ENCODE results near the gene CAMK2D.
"Not testable (repeated sequence)": the region's sequence is repeated elsewhere in the genome, so short reads cannot be mapped to it uniquely, and the experiment has no call there.

The CAMK2D gene

DNA sequence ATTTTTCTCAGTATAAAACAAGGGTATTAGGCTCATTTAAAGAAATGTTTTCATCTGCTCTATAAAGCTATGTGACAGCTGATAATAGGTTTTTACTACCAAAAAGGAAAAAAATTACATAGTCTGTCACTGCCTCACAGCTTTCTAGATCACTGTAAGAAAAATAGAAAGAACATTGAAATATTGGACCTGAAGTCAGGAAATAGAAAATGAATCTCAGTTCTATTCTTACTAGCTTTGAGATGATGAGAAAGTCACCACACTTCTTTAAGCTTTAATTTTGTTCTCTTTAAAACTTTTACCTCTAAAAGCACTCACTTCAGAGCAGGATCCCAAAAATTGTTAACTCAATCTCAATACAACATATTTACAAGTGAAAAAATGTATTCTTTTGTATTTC is 45.3 kb upstream of the CAMK2D start:
- Histone ChIP-seq H2AFZ (ENCODE audit: low read length) (no peak overlapping the region), H3K9ac (ENCODE audit: low read length) (no peak overlapping the region), H3K4me3 (ENCODE audit: low read length) (no peak overlapping the region), H3K4me2 (ENCODE audit: low read depth, low read length) (no peak overlapping the region), H3K36me3 (replicated peaks; ENCODE audit: insufficient read depth, low read length) (no peaks in the 10 kb centered on the region), H3K4me1 (ENCODE audit: low read length) (no peaks in the 10 kb centered on the region), H3K27ac (ENCODE audit: low read length) (no peak overlapping the region), H3K27me3 (replicated peaks; ENCODE audit: insufficient read depth, low read length) (no peaks in the 10 kb centered on the region), H3K9me2 (replicated peaks; ENCODE audit: insufficient read depth, low read length) (no peaks in the 10 kb centered on the region), H3F3A (ENCODE audit: insufficient read depth, low read length) (no peaks in the 10 kb centered on the region), H4K20me1 (ENCODE audit: insufficient read depth, low read length) (no peaks in the 10 kb centered on the region), H3K9me3 (replicated peaks; ENCODE audit: insufficient read depth, low read length) (no peaks in the 10 kb centered on the region), H3K79me2 (ENCODE audit: low read length) (no peaks in the 10 kb centered on the region)
- TF ChIP-seq, protein P1, sequence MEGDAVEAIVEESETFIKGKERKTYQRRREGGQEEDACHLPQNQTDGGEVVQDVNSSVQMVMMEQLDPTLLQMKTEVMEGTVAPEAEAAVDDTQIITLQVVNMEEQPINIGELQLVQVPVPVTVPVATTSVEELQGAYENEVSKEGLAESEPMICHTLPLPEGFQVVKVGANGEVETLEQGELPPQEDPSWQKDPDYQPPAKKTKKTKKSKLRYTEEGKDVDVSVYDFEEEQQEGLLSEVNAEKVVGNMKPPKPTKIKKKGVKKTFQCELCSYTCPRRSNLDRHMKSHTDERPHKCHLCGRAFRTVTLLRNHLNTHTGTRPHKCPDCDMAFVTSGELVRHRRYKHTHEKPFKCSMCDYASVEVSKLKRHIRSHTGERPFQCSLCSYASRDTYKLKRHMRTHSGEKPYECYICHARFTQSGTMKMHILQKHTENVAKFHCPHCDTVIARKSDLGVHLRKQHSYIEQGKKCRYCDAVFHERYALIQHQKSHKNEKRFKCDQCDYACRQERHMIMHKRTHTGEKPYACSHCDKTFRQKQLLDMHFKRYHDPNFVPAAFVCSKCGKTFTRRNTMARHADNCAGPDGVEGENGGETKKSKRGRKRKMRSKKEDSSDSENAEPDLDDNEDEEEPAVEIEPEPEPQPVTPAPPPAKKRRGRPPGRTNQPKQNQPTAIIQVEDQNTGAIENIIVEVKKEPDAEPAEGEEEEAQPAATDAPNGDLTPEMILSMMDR (IDR thresholded peaks at IDR 0.05; ENCODE audit: low read length): no peak
- TF ChIP-seq EZH2phosphoT487 (IDR thresholded peaks at IDR 0.05; ENCODE audit: low read length) (no peak), EZH2 (optimal IDR thresholded peaks at IDR 0.05; ENCODE audit: low read depth, low read length) (no peak)
- no peak for DNase-seq

DNA sequence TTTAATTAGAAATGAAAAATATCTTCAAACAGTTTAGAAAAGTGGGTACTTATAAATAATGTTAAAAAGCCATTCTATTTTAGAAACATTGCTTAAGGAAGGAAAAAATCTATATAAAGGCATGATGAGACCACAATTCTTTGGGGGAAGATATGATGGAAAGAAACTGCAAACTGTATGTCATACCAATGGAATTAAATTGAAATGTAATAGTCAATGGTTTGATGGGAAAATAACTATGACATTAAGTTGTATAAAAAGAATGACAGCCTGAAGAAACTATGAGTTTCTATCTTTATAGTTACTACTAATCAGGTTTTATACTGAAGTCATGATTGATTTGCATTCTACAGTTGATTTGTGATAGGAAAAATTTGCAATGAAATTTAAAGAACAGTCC is 40.3 kb upstream of the CAMK2D start:
- no peaks in the 10 kb centered on the region for H3K4me1 ChIP-seq (ENCODE audit: low read length)
- no peaks in the 10 kb centered on the region for H4K20me1 ChIP-seq (ENCODE audit: insufficient read depth, low read length)
- no peaks in the 10 kb centered on the region for H3K27me3 ChIP-seq (replicated peaks; ENCODE audit: insufficient read depth, low read length)
- no peak overlapping the region for H2AFZ ChIP-seq (ENCODE audit: low read length)
- no peaks in the 10 kb centered on the region for H3F3A ChIP-seq (ENCODE audit: insufficient read depth, low read length)
- H3K4me2 ChIP-seq (ENCODE audit: low read depth, low read length): no peak overlapping the region
- no peaks in the 10 kb centered on the region for H3K9me3 ChIP-seq (replicated peaks; ENCODE audit: insufficient read depth, low read length)
- TF ChIP-seq EZH2 (optimal IDR thresholded peaks at IDR 0.05; ENCODE audit: low read depth, low read length) (no peak), EZH2phosphoT487 (IDR thresholded peaks at IDR 0.05; ENCODE audit: low read length) (no peak)
- TF ChIP-seq, protein P1 (IDR thresholded peaks at IDR 0.05; ENCODE audit: low read length): no peak
- no peaks in the 10 kb centered on the region for H3K79me2 ChIP-seq (ENCODE audit: low read length)
- no peaks in the 10 kb centered on the region for H3K36me3 ChIP-seq (replicated peaks; ENCODE audit: insufficient read depth, low read length)
- no peak overlapping the region for H3K27ac ChIP-seq (ENCODE audit: low read length)
- H3K9me2 ChIP-seq (replicated peaks; ENCODE audit: insufficient read depth, low read length): no peaks in the 10 kb centered on the region
- no peak overlapping the region for H3K9ac ChIP-seq (ENCODE audit: low read length)
- DNase-seq: no peak
- H3K4me3 ChIP-seq (ENCODE audit: low read length): no peak overlapping the region

DNA sequence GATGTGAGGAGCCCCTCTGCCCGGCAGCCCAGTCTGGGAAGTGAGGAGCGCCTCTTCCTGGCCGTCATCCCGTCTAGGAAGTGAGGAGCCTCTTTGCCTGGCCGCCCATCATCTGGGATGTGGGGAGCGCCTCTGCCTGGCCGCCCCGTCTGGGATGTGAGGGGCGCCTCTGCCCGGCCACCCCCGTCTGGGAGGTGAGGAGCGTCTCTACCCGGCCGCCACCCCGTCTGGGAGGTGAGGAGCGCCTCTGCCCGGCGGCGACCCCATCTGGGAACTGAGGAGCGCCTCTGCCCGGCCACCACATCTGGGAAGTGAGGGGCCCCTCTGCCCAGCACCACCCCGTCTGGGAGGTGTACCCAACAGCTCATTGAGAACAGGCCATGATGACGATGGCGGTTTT is 34.8 kb upstream of the CAMK2D start:
- not testable (repeated sequence) for H3K27ac ChIP-seq (ENCODE audit: low read length); H3K9ac ChIP-seq (ENCODE audit: low read length); H3K36me3 ChIP-seq (replicated peaks; ENCODE audit: insufficient read depth, low read length); H2AFZ ChIP-seq (ENCODE audit: low read length); H3K27me3 ChIP-seq (replicated peaks; ENCODE audit: insufficient read depth, low read length); DNase-seq; H3K4me3 ChIP-seq (ENCODE audit: low read length); H3F3A ChIP-seq (ENCODE audit: insufficient read depth, low read length); H3K4me1 ChIP-seq (ENCODE audit: low read length); H4K20me1 ChIP-seq (ENCODE audit: insufficient read depth, low read length); H3K4me2 ChIP-seq (ENCODE audit: low read depth, low read length); H3K79me2 ChIP-seq (ENCODE audit: low read length); H3K9me2 ChIP-seq (replicated peaks; ENCODE audit: insufficient read depth, low read length); H3K9me3 ChIP-seq (replicated peaks; ENCODE audit: insufficient read depth, low read length)

DNA sequence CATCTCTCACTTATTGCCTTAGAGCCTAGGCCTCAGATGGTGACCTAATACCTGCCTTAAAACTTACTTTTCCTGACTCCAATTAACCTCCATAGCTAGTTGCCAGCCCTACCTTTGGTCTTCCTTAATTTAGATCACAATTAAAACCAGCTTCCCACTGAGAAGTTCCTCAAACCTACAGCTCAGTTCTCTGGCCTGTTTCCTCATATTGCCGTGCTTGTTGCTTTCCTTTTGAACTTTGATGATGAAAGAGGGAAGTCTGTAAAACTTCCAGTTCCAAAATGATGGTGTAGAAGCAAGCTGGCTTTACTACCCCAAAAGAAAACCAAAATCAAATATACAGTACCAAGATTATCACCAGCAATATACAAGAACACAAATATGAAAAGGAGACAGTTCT is 28.9 kb upstream of the CAMK2D start:
- TF ChIP-seq, protein P1 (IDR thresholded peaks at IDR 0.05; ENCODE audit: low read length): no peak
- TF ChIP-seq EZH2phosphoT487 (IDR thresholded peaks at IDR 0.05; ENCODE audit: low read length) (no peak), EZH2 (optimal IDR thresholded peaks at IDR 0.05; ENCODE audit: low read depth, low read length) (no peak)
- no peaks in the 10 kb centered on the region for H3K79me2 ChIP-seq (ENCODE audit: low read length)
- no peak overlapping the region for H3K9ac ChIP-seq (ENCODE audit: low read length)
- no peaks in the 10 kb centered on the region for H3F3A ChIP-seq (ENCODE audit: insufficient read depth, low read length)
- H3K4me1 ChIP-seq (ENCODE audit: low read length): no peaks in the 10 kb centered on the region
- H3K36me3 ChIP-seq (replicated peaks; ENCODE audit: insufficient read depth, low read length): no peaks in the 10 kb centered on the region
- no peaks in the 10 kb centered on the region for H4K20me1 ChIP-seq (ENCODE audit: insufficient read depth, low read length)
- no peaks in the 10 kb centered on the region for H3K27me3 ChIP-seq (replicated peaks; ENCODE audit: insufficient read depth, low read length)
- no peaks in the 10 kb centered on the region for H3K9me2 ChIP-seq (replicated peaks; ENCODE audit: insufficient read depth, low read length)
- no peak overlapping the region for H3K4me2 ChIP-seq (ENCODE audit: low read depth, low read length)
- no peak overlapping the region for H3K4me3 ChIP-seq (ENCODE audit: low read length)
- no peaks in the 10 kb centered on the region for H3K9me3 ChIP-seq (replicated peaks; ENCODE audit: insufficient read depth, low read length)
- H2AFZ ChIP-seq (ENCODE audit: low read length): no peak overlapping the region
- no peak for DNase-seq
- no peak overlapping the region for H3K27ac ChIP-seq (ENCODE audit: low read length)
